Uterus (tissue), 2 donors: ENCODE data around the gene AUTS2.

Source experiments
- POLR2A ChIP-seq, 2 donors: fragments of 450-650 bp; IDR thresholded peaks; one replicate each; pipeline ENCODE4 v1.6.1; 2016; ENCODE audit warnings: antibody characterized with exemption in 2 of 2, mild to moderate bottlenecking in 1 of 2, moderate library complexity in 1 of 2
- TF ChIP-seq, protein P1 (sequence below), 4 experiments: fragments of 200-600 bp in 2 of 4; fragments of 450-650 bp in 2 of 4; sonication (generic) in 2 of 4; IDR thresholded peaks; one replicate each; pipeline ENCODE4 v1.5.1; 2016 to 2019; ENCODE audit warnings: antibody characterized with exemption in 4 of 4, mild to moderate bottlenecking in 2 of 4, moderate library complexity in 1 of 4

DNA sequence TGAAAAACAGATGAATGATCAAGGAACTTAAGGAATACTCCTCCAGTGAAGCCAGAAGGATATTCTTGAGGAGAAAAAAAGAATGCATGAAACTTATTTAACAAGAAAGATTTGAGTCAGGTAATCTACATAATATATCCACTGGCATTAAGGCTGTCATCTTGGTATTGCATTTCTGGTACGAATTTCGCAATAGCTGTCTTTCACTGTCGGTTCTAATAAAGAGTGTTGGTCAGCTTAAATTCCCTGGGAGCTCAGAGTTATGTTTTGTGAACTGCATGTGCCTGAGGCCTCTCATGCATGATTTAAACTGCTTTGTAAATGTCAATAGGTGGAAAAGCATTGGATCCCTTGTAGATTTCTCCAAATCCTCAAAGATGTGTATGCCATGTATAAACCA, 968.4 kb downstream of the AUTS2 start:
- TF ChIP-seq POLR2A (IDR thresholded peaks at IDR 0.05), result no peak
- TF ChIP-seq, protein P1, sequence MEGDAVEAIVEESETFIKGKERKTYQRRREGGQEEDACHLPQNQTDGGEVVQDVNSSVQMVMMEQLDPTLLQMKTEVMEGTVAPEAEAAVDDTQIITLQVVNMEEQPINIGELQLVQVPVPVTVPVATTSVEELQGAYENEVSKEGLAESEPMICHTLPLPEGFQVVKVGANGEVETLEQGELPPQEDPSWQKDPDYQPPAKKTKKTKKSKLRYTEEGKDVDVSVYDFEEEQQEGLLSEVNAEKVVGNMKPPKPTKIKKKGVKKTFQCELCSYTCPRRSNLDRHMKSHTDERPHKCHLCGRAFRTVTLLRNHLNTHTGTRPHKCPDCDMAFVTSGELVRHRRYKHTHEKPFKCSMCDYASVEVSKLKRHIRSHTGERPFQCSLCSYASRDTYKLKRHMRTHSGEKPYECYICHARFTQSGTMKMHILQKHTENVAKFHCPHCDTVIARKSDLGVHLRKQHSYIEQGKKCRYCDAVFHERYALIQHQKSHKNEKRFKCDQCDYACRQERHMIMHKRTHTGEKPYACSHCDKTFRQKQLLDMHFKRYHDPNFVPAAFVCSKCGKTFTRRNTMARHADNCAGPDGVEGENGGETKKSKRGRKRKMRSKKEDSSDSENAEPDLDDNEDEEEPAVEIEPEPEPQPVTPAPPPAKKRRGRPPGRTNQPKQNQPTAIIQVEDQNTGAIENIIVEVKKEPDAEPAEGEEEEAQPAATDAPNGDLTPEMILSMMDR (IDR thresholded peaks at IDR 0.05), result no peak
